Muscle layer of colon (tissue), 2 donors: ENCODE measurements around the gene DNHD1.

Experiments
- H3K27ac ChIP-seq: one replicate; pipeline ENCODE4 v1.7.0; 2013; ENCODE audit warnings: low read depth, mild to moderate bottlenecking, low read length, moderate library complexity
- H3K27me3 ChIP-seq, 2 donors: one replicate each; pipeline ENCODE4 v1.7.0; 2013; ENCODE audit warnings: low read length in 2 of 2, mild to moderate bottlenecking in 2 of 2; ENCODE audit not compliant: insufficient read depth in 2 of 2, control insufficient read depth in 1 of 2
- H3K36me3 ChIP-seq: one replicate; pipeline ENCODE4 v1.7.0; 2013; ENCODE audit warnings: mild to moderate bottlenecking, low read length; ENCODE audit not compliant: insufficient read depth
- H3K4me1 ChIP-seq: one replicate; pipeline ENCODE4 v1.7.0; 2013; ENCODE audit warnings: mild to moderate bottlenecking, low read length; ENCODE audit not compliant: insufficient read depth
- H3K4me3 ChIP-seq, 2 donors: one replicate each; pipeline ENCODE4 v1.7.0; 2013; ENCODE audit warnings: low read length in 2 of 2, low read depth in 1 of 2, mild to moderate bottlenecking in 1 of 2, moderate library complexity in 1 of 2
- H3K9ac ChIP-seq: one replicate; pipeline ENCODE4 v1.7.0; 2013; ENCODE audit warnings: low read length
- H3K9me3 ChIP-seq: one replicate; pipeline ENCODE4 v1.7.0; 2013; ENCODE audit warnings: mild to moderate bottlenecking, low read length
- donor health status: abdominal sarcoma.
- donor health status: Adenocarcinoma of cecum.

Gene DNHD1

DNA sequence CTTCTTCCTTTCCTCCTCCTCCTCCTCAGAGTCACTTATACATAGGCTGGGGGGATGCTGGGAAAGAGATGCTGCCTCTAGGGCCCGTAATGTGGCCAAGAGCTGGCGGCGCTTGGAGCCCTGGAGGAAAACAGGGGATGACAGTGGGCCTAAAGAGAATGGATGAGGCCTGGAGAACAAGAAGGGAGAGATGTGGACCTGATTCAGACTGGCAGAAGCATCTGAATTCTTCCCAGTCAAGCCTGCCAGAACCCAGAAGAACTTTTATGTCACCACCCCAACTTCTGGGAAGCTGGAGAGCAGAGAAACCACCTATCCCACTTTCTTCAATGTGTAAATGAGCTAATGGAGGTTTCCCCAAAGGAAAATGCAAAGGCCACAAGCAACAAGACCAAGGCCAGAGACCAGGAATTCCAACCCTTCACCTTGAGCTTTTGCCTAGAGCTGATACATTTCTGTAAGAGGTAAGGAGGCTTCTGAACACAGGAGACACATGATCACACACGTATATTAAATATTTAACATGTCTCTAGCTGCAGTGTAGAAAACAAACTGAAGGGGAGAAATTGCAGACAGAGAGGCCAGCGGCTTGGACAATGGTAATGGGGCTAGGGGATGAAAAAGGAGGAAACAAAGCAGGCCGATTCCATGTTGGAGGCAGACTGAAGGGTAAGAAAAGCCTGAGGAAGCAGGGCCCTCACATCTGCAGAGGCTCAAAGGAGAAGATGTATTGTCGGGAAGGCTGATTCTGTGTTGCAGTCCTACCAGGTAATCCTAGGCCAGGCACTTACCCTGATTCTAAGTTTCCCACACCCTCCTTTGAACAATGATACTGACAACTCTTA, 105.2 kb downstream of the DNHD1 start:
- H3K36me3 ChIP-seq = peaks cover 47% of the 10 kb centered on the region
- no peaks in the 10 kb centered on the region for H3K9me3 ChIP-seq
- no peaks in the 10 kb centered on the region for H3K27me3 ChIP-seq
- peak overlapping the region; percentile 100 for H3K9ac ChIP-seq
- H3K4me1 ChIP-seq = peaks cover 71% of the 10 kb centered on the region
- H3K27ac ChIP-seq = peak overlapping the region; percentile 94
- H3K4me3 ChIP-seq = peak overlapping the region; percentile 63 to 100

DNA sequence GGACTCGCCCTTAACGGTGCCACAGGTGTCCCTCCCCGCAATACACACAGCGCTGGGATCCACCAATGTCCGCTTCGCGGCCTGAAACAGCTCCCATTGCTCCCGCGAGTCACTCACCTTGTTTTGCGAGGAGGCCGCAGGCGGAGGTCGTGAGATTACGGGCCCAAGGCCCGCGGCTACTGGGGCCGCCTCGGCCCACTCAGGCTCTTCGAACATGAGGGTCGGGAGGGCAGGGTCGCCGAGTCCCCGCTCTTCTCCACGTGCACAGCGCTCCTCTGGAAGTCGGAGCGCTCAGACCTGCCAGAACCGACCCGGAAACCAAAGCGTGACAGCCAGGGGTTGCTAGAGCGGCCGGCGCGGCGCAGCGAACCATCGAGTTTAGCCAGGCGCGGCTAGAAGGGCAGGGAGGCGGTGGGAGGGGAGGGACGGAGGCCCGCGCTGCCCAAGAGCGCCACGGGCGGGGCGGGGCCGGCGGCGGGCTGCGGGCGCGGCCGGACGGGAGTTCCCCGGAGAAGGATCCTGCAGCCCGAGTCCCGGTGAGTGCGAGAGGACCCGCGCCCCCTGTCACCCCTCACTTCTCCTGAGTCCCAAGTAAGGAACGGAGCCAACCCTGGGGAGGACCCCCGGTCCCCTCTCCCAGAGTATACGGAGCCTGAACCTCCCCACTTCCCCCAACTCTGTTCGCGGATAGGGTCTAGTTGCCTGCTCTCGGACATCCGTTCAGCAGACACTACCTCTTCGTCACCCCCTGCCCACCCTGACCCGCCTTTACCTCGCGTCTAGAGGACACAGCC, 106.4 kb downstream of the DNHD1 start, which contains the start of the genes ILK and RRP8:
TSS of gene ILK (plus strand) at position 488 of the 794 bp plus-strand sequence. CDS start 498 bp downstream, outside the sequence.
TSS of gene RRP8 (minus strand) at position 330 of the 794 bp plus-strand sequence. CDS start at position 216, 114 bp downstream.
- Histone ChIP-seq H3K4me3 (peak within 1 kb of the TSS; percentile 80 to 100), H3K27ac (peak within 1 kb of the TSS; percentile 94), H3K27me3 (no peaks in the 10 kb centered on the region), H3K9ac (peak within 1 kb of the TSS; percentile 100), H3K9me3 (no peaks in the 10 kb centered on the region), H3K36me3 (peaks cover 54% of the 10 kb centered on the region), H3K4me1 (peaks cover 71% of the 10 kb centered on the region)

DNA sequence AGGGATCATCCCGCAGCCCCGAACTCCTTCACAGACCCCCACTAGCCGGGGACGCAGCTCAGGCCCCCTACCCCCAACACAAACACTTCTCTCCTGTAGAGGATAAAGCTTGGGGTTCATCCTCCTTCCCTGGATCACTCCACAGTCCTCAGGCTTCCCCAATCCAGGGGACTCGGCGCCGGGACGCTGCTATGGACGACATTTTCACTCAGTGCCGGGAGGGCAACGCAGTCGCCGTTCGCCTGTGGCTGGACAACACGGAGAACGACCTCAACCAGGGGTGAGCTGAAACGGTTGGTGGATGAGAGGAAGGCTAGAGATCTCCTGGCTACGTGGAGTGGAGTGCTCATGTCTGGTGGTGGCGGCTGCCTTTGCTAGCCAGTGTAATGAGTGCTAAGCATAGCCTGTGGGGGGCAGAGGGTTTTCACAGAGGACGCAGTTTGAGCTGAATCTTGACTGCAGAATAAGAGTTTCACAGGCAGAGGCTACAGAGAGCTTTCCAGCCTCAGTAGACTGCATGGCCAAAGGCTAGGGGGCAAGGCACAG, 107.1 kb downstream of the DNHD1 start:
- H3K27ac ChIP-seq = peak overlapping the region; percentile 94
- H3K9ac ChIP-seq = peak overlapping the region; percentile 100
- H3K36me3 ChIP-seq = peaks cover 54% of the 10 kb centered on the region
- peaks cover 71% of the 10 kb centered on the region for H3K4me1 ChIP-seq
- no peaks in the 10 kb centered on the region for H3K9me3 ChIP-seq
- H3K27me3 ChIP-seq = no peaks in the 10 kb centered on the region
- H3K4me3 ChIP-seq = peak overlapping the region; percentile 80 to 100

DNA sequence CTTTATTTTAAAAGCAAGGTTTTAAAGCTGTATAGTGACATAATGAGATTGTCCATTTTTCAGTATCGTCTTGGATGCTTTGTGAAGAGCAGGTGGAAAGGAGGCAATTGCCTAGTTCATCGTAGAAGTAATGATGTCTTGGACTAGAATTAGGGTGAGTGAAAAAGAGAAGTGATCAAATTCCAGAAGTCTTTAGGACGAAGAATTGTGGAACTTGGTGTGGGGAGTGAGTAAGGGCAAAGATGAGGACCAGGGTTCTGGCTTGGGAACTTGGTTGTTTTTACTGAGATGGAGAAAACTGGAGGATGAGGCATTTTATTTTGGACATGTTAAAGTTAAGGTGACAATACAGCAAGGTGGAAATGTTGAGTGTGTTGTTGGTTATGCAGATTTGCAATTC, 107.7 kb downstream of the DNHD1 start:
- Histone ChIP-seq H3K4me1 (peaks cover 74% of the 10 kb centered on the region), H3K4me3 (peak overlapping the region; percentile 80 to 100), H3K27me3 (no peaks in the 10 kb centered on the region), H3K36me3 (peaks cover 54% of the 10 kb centered on the region), H3K9ac (peak overlapping the region; percentile 100), H3K27ac (peak overlapping the region; percentile 94), H3K9me3 (no peaks in the 10 kb centered on the region)

DNA sequence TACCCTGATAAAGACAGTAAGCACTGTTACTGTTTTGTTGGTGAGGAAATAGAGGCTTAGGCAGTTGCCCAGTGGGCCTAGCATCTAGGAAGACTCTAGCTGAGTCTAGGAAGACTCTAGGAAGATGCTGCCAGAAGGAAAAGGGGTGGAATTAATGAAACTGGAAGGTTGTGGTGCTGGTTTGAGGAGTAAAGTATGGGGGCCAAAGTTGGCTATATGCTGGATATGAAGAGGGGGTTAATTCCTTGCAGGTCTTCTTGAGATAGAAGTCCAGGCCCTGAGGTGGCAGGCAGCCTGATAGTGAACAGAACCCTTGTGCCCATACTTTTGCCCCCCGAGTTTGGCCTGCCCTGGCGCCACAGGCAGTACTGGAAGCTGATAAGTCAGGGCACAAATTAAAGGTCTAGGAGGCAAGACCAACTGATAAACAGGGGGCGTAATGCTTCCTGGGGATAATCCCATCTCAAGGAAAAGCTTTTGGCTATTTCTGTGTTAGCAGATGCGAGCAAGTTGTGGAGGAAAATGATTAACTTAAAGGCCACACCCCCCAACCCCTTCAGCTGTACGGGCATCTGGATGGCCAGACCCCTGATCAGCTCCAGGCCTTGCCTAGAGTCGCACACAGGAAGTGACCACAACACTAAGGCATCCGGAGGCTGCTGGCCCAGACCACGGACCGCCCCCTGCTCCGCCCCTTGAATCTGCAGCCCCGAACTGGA, 109.5 kb downstream of the DNHD1 start:
- no peaks in the 10 kb centered on the region for H3K9me3 ChIP-seq
- peak overlapping the region; percentile 100 for H3K9ac ChIP-seq
- peak overlapping the region; percentile 0 to 100 for H3K4me3 ChIP-seq
- peak overlapping the region; percentile 97 for H3K27ac ChIP-seq
- no peaks in the 10 kb centered on the region for H3K27me3 ChIP-seq
- H3K4me1 ChIP-seq = peaks cover 73% of the 10 kb centered on the region
- peaks cover 51% of the 10 kb centered on the region for H3K36me3 ChIP-seq

DNA sequence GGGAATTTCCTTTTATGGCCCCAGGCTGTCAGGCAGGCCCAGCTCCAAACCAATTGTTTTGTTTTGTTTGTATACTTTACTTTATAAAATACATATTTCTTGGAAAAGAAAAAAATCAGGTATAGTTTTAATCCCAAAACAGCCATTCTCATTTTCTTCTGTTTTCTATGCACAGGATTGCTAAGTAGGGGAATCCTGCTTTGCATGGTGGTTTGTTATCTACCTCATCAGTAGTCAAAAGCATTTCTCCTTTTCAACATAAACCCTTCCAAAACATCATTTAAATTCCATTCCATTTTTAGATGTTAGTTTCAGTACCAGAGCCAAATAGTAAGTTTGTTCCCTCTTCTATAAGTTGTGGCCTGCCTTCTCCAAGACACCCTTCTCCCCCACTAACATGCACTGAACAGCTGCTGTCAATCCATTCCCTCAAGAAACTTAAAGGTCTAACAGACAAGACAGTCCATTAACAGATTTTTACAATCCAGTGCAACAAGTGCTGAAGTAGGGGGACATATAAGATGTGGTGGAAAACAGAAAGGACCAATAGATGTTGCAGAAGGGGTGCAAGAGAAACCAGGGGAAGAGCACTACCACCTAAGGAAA, 110.2 kb downstream of the DNHD1 start:
- H3K36me3 ChIP-seq = peaks cover 47% of the 10 kb centered on the region
- H3K4me1 ChIP-seq = peaks cover 66% of the 10 kb centered on the region

DNA sequence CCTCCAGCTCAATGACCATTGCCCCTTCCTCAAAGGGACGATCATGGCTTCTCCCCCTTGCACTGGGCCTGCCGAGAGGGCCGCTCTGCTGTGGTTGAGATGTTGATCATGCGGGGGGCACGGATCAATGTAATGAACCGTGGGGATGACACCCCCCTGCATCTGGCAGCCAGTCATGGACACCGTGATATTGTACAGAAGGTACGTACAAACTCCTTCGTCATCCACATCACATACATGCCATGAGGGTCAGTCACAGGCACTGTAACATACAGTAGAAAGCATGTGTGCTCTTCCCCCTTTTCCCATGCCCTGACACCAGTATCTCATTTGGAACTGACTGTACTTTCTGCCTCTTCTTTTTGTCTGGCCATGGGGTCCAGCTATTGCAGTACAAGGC, 110.9 kb downstream of the DNHD1 start:
- H3K27ac ChIP-seq = peak overlapping the region; percentile 97
- peak overlapping the region; percentile 30 for H3K9ac ChIP-seq
- H3K9me3 ChIP-seq = no peaks in the 10 kb centered on the region
- peaks cover 47% of the 10 kb centered on the region for H3K36me3 ChIP-seq
- H3K4me3 ChIP-seq = peak overlapping the region in 1 of 2 donors; percentile 41
- no peaks in the 10 kb centered on the region for H3K27me3 ChIP-seq
- H3K4me1 ChIP-seq = peaks cover 63% of the 10 kb centered on the region

More for the DNA sequence above, 110.2 kb downstream of the DNHD1 start:
- Histone ChIP-seq H3K9me3 (no peaks in the 10 kb centered on the region), H3K27me3 (no peaks in the 10 kb centered on the region), H3K27ac (peak overlapping the region; percentile 97), H3K9ac (peak overlapping the region; percentile 30), H3K4me3 (peak overlapping the region in 1 of 2 donors; percentile 41)

DNA sequence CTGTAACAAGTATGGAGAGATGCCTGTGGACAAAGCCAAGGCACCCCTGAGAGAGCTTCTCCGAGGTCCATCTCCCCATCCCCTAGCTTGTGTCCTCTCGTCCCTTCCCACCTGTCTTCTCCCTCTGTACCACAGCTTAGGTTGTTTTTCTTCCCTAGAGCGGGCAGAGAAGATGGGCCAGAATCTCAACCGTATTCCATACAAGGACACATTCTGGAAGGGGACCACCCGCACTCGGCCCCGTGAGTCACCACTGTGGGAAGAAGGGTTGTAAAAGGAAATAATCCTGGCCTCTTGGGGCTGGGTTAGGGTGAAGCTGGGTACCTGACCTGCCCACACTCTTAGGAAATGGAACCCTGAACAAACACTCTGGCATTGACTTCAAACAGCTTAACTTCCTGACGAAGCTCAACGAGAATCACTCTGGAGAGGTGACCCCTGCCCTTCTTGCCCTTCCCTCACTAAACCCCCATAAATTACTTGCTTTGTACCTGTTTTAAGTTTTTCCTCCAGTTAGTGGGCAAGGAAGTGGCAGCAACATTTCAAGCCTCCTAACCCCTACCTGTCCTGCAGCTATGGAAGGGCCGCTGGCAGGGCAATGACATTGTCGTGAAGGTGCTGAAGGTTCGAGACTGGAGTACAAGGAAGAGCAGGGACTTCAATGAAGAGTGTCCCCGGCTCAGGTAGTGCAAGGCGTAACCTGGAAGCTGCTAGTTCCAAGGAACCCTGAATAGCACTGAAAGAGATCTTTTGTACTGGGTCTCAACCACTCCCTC, 111.8 kb downstream of the DNHD1 start:
- H3K9ac ChIP-seq = peak overlapping the region; percentile 30

DNA sequence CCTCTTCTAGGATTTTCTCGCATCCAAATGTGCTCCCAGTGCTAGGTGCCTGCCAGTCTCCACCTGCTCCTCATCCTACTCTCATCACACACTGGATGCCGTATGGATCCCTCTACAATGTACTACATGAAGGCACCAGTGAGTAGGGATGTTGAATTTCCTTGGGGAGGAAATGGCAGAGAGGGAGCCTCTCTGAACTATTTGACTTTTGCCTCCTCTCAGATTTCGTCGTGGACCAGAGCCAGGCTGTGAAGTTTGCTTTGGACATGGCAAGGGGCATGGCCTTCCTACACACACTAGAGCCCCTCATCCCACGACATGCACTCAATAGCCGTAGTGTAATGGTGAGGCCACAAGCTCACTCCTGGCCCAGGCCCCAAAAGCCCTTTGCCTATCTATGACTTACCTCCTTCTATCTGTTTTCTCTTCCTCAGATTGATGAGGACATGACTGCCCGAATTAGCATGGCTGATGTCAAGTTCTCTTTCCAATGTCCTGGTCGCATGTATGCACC, 112.5 kb downstream of the DNHD1 start:
- no peaks in the 10 kb centered on the region for H3K27me3 ChIP-seq
- peaks cover 57% of the 10 kb centered on the region for H3K36me3 ChIP-seq
- peaks cover 69% of the 10 kb centered on the region for H3K4me1 ChIP-seq
- no peak overlapping the region for H3K4me3 ChIP-seq
- H3K9me3 ChIP-seq = no peaks in the 10 kb centered on the region
- H3K9ac ChIP-seq = peak overlapping the region; percentile 30
- peak overlapping the region; percentile 97 for H3K27ac ChIP-seq

More for the DNA sequence above, 111.8 kb downstream of the DNHD1 start:
- Histone ChIP-seq H3K4me3 (peak overlapping the region in 1 of 2 donors; percentile 41), H3K36me3 (peaks cover 50% of the 10 kb centered on the region), H3K9me3 (no peaks in the 10 kb centered on the region), H3K27me3 (no peaks in the 10 kb centered on the region), H3K4me1 (peaks cover 69% of the 10 kb centered on the region), H3K27ac (peak overlapping the region; percentile 97)

DNA sequence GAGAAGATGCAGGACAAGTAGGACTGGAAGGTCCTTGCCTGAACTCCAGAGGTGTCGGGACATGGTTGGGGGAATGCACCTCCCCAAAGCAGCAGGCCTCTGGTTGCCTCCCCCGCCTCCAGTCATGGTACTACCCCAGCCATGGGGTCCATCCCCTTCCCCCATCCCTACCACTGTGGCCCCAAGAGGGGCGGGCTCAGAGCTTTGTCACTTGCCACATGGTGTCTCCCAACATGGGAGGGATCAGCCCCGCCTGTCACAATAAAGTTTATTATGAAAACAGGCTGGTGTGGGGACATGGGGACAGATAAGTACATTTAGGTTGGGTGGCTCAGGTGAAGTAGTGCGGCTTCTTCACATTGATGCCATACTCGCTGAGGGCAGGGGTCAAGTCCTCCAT, 113.5 kb downstream of the DNHD1 start:
- Histone ChIP-seq H3K4me3 (peak overlapping the region in 1 of 2 donors; percentile 71), H3K9me3 (no peaks in the 10 kb centered on the region), H3K27me3 (no peaks in the 10 kb centered on the region), H3K27ac (peak overlapping the region; percentile 97), H3K4me1 (peaks cover 66% of the 10 kb centered on the region), H3K36me3 (peaks cover 62% of the 10 kb centered on the region), H3K9ac (peak overlapping the region; percentile 89)
